H9 (cell line): ENCODE data around the gene DDT. TPM values are rescaled to one million over a fixed set of nuclear protein-coding genes. Genes with fewer than 3 reads are reported as not detected.

ENCODE experiments used
- DNase-seq: peaks from one replicate; pipeline ENCODE4 v3.0.0-alpha.2; 2017
- H2AFZ ChIP-seq: one replicate; pipeline ENCODE4 v1.6.1; 2013; ENCODE audit warnings: mild to moderate bottlenecking, low read length, control low read depth, moderate library complexity
- H2AK5ac ChIP-seq: 2 replicates; pipeline ENCODE4 v1.6.1; 2013; ENCODE audit warnings: low read length, control low read depth, mixed read lengths; ENCODE audit not compliant: insufficient read length
- H2BK120ac ChIP-seq: one replicate; pipeline ENCODE4 v1.6.1; 2013; ENCODE audit warnings: low read depth, mild to moderate bottlenecking, low read length, control low read depth, inconsistent platforms; ENCODE audit not compliant: poor library complexity, severe bottlenecking
- H2BK12ac ChIP-seq: 2 replicates; pipeline ENCODE4 v1.6.1; 2013; ENCODE audit warnings: low read length, control low read depth, mixed read lengths, low read depth; ENCODE audit not compliant: insufficient read length
- H2BK15ac ChIP-seq: 2 replicates; pipeline ENCODE4 v1.6.1; 2013; ENCODE audit warnings: low read depth, low read length, control low read depth
- H2BK20ac ChIP-seq: one replicate; pipeline ENCODE4 v1.6.1; 2013; ENCODE audit warnings: low read depth, mild to moderate bottlenecking, low read length, control low read depth, inconsistent platforms; ENCODE audit not compliant: poor library complexity, severe bottlenecking
- H2BK5ac ChIP-seq: 2 replicates; pipeline ENCODE4 v1.6.1; 2013; ENCODE audit warnings: low read length, control low read depth, mixed read lengths; ENCODE audit not compliant: insufficient read length
- H3K14ac ChIP-seq: 2 replicates; pipeline ENCODE4 v1.6.1; 2013; ENCODE audit warnings: low read length, control low read depth; ENCODE audit not compliant: insufficient read depth
- H3K18ac ChIP-seq: 2 replicates; pipeline ENCODE4 v1.6.1; 2013; ENCODE audit warnings: low read depth, mild to moderate bottlenecking, mixed read lengths, low read length, control low read depth; ENCODE audit not compliant: insufficient read length
- H3K23ac ChIP-seq: 2 replicates; pipeline ENCODE4 v1.6.1; 2013; ENCODE audit warnings: low read length, control low read depth, mixed read lengths, low read depth; ENCODE audit not compliant: insufficient read length
- H3K23me2 ChIP-seq: 2 replicates; pipeline ENCODE4 v1.6.1; 2013; ENCODE audit warnings: low read depth, mild to moderate bottlenecking, mixed read lengths, low read length, control low read depth; ENCODE audit not compliant: insufficient read length, poor library complexity, severe bottlenecking
- H3K27ac ChIP-seq: 2 replicates; pipeline ENCODE4 v1.5.1; 2013; ENCODE audit warnings: low read length, control low read depth, mixed read lengths, low read depth; ENCODE audit not compliant: insufficient read length
- H3K27me3 ChIP-seq: 2 replicates; pipeline ENCODE4 v1.6.1; 2013; ENCODE audit warnings: low read length, control low read depth, inconsistent platforms; ENCODE audit not compliant: insufficient read depth
- H3K4ac ChIP-seq: 2 replicates; pipeline ENCODE4 v1.6.1; 2013; ENCODE audit warnings: low read depth, mild to moderate bottlenecking, control low read depth, inconsistent platforms, low read length, moderate library complexity
- H3K4me1 ChIP-seq: 2 replicates; pipeline ENCODE4 v1.6.1; 2013; ENCODE audit warnings: low read length, control low read depth, inconsistent platforms; ENCODE audit not compliant: insufficient read depth
- H3K4me2 ChIP-seq: 2 replicates; pipeline ENCODE4 v1.6.1; 2013; ENCODE audit warnings: low read length, control low read depth, mixed read lengths; ENCODE audit not compliant: insufficient read length, insufficient read depth
- H3K56ac ChIP-seq: 2 replicates; pipeline ENCODE4 v1.6.1; 2013; ENCODE audit warnings: low read depth, mild to moderate bottlenecking, mixed read lengths, low read length, control low read depth; ENCODE audit not compliant: insufficient read length
- H3K79me1 ChIP-seq: 2 replicates; pipeline ENCODE4 v1.6.1; 2013; ENCODE audit warnings: low read depth, mild to moderate bottlenecking, moderate library complexity, low read length, control low read depth, inconsistent platforms; ENCODE audit not compliant: insufficient read depth, poor library complexity, severe bottlenecking
- H3K79me2 ChIP-seq: 2 replicates; pipeline ENCODE4 v1.6.1; 2013; ENCODE audit warnings: low read length, control low read depth, inconsistent platforms; ENCODE audit not compliant: insufficient read depth
- H3K9ac ChIP-seq: 2 replicates; pipeline ENCODE4 v1.6.1; 2013; ENCODE audit warnings: low read length, control low read depth, mixed read lengths; ENCODE audit not compliant: insufficient read length; ENCODE audit errors: extremely low read depth
- H3K9me3 ChIP-seq: one replicate; pipeline ENCODE4 v1.6.1; 2013; ENCODE audit warnings: low read depth, low read length, inconsistent platforms; ENCODE audit not compliant: control insufficient read depth
- H3T11ph ChIP-seq: one replicate; pipeline ENCODE4 v1.6.1; 2013; ENCODE audit warnings: mild to moderate bottlenecking, low read length, control low read depth, inconsistent platforms
- H4K20me1 ChIP-seq: one replicate; pipeline ENCODE4 v1.6.1; 2013; ENCODE audit not compliant: control insufficient read depth, insufficient read length, insufficient read depth
- H4K5ac ChIP-seq: 2 replicates; pipeline ENCODE4 v1.6.1; 2013; ENCODE audit warnings: low read depth, mild to moderate bottlenecking, mixed read lengths, low read length, control low read depth; ENCODE audit not compliant: insufficient read length
- H4K8ac ChIP-seq: replicated peaks from 2 replicates; pipeline ENCODE4 v1.6.1; 2013; ENCODE audit warnings: low read length, control low read depth, mixed read lengths, low read depth; ENCODE audit not compliant: insufficient read length
- H4K91ac ChIP-seq: 2 replicates; pipeline ENCODE4 v1.6.1; 2013; ENCODE audit warnings: low read depth, mild to moderate bottlenecking, moderate library complexity, mixed read lengths, low read length, control low read depth; ENCODE audit not compliant: insufficient read length
- H3K27ac Mint-ChIP-seq, 3 experiments: 2 replicates in 2 of 3; 3 replicates in 1 of 3; pipeline ENCODE4 v1.8.0; 2020 to 2021; ENCODE audit warnings: mixed read lengths in 3 of 3, mild to moderate bottlenecking in 1 of 3, moderate library complexity in 1 of 3
- H3K27me3 Mint-ChIP-seq: 2 replicates; pipeline ENCODE4 v1.8.0; 2021; ENCODE audit warnings: low read depth, mild to moderate bottlenecking, moderate library complexity, mixed read lengths
- H3K36me3 Mint-ChIP-seq, 3 experiments: 2 replicates in 2 of 3; 3 replicates in 1 of 3; pipeline ENCODE4 v1.8.0; 2020 to 2021; ENCODE audit warnings: low read depth in 3 of 3, mixed read lengths in 3 of 3; ENCODE audit not compliant: insufficient read depth in 1 of 3
- H3K4me1 Mint-ChIP-seq, 2 experiments: 2 replicates each; pipeline ENCODE4 v1.8.0; 2020; ENCODE audit warnings: mixed read lengths in 2 of 2
- H3K4me3 Mint-ChIP-seq, 2 experiments: 2 replicates in 1 of 2; 3 replicates in 1 of 2; pipeline ENCODE4 v1.8.0; 2020 to 2021; ENCODE audit warnings: mild to moderate bottlenecking in 2 of 2, mixed read lengths in 2 of 2, moderate library complexity in 1 of 2
- H3K9me3 Mint-ChIP-seq, 2 experiments: 2 replicates in 1 of 2; 3 replicates in 1 of 2; pipeline ENCODE4 v1.8.0; 2020; ENCODE audit warnings: mild to moderate bottlenecking in 2 of 2, mixed read lengths in 2 of 2, moderate library complexity in 1 of 2
- WGBS: extraction: QIAGEN DNeasy Blood & Tissue Kit; methylation state at CpG from one replicate; pipeline ENCODE4 v1.1.7; 2013; ENCODE audit warnings: missing lambda C conversion rate, low lambda C conversion rate, mixed read lengths; ENCODE audit not compliant: insufficient read length; ENCODE audit errors: extremely low coverage; 5-methylcytosine and 5-hydroxymethylcytosine counted together
- total RNA-seq: library from RNA; stranded (reverse); gene quantifications from 2 replicates; pipeline ENCODE4 v1.2.1, GENCODE V29; 2021
- TF ChIP-seq, protein P1 (sequence below): fragments of 200-600 bp; sonication (generic); conservative IDR thresholded peaks from 3 replicates; pipeline ENCODE4 v1.8.0; 2021; ENCODE audit warnings: antibody characterized with exemption, mild to moderate bottlenecking

The DDT gene
- total RNA-seq, 1 experiment from 2014 or later = 185 TPM

DNA sequence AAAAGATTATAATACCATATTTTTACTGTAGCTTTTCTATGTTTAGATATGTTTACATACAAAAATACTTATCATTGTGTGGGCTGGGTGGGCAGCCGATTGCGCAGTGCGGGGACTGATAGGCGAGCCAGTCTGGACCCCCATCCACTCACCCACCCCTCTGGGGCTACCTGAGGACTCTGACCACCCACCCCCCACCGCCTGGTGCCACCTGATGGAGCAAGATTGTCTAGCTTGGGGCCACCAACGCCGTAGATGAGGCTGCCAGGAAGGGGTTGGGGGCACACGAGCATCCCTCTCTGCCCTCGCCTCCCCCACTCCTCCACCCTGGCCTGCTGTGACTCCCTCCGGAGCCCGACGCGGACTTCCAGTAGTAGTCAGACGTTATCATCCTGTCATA is 47.7 kb downstream of the DDT start:
- Histone ChIP-seq H3K18ac (no peak overlapping the region), H3K9ac (no peak overlapping the region), H2BK20ac (no peak overlapping the region), H3K79me2 (no peaks in the 10 kb centered on the region), H2AK5ac (no peak overlapping the region), H3K27me3 (no peaks in the 10 kb centered on the region), H3K56ac (no peak overlapping the region), H2BK120ac (no peak overlapping the region), H3K4me2 (no peak overlapping the region), H3K9me3 (no peaks in the 10 kb centered on the region), H2BK12ac (no peak overlapping the region), H2BK15ac (no peak overlapping the region), H4K8ac (no peak overlapping the region), H3K23me2 (no peaks in the 10 kb centered on the region), H3K14ac (no peak overlapping the region), H4K20me1 (no peaks in the 10 kb centered on the region), H3K79me1 (no peaks in the 10 kb centered on the region), H2AFZ (no peak overlapping the region), H3K4ac (no peak overlapping the region), H3K27ac (no peak overlapping the region), H4K5ac (no peak overlapping the region), H4K91ac (no peak overlapping the region), H3K23ac (no peak overlapping the region), H3K4me1 (no peaks in the 10 kb centered on the region), H3T11ph (no peak overlapping the region), H2BK5ac (no peak overlapping the region)
- Mint-ChIP-seq H3K9me3 (peaks cover 10 to 12% of the 10 kb centered on the region in 2 experiments), H3K27ac (no peak overlapping the region), H3K36me3 (peaks cover 70 to 81% (median 72%) of the 10 kb centered on the region in 3 experiments), H3K27me3 (no peaks in the 10 kb centered on the region), H3K4me1 (peaks cover 0 to 3% of the 10 kb centered on the region in 2 experiments; a peak in 1 of 4 replicates), H3K4me3 (no peak overlapping the region)
- DNase-seq = peak; percentile 16
- TF ChIP-seq, protein P1, sequence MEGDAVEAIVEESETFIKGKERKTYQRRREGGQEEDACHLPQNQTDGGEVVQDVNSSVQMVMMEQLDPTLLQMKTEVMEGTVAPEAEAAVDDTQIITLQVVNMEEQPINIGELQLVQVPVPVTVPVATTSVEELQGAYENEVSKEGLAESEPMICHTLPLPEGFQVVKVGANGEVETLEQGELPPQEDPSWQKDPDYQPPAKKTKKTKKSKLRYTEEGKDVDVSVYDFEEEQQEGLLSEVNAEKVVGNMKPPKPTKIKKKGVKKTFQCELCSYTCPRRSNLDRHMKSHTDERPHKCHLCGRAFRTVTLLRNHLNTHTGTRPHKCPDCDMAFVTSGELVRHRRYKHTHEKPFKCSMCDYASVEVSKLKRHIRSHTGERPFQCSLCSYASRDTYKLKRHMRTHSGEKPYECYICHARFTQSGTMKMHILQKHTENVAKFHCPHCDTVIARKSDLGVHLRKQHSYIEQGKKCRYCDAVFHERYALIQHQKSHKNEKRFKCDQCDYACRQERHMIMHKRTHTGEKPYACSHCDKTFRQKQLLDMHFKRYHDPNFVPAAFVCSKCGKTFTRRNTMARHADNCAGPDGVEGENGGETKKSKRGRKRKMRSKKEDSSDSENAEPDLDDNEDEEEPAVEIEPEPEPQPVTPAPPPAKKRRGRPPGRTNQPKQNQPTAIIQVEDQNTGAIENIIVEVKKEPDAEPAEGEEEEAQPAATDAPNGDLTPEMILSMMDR = no peak
- WGBS = no CpG with 5 or more reads among the region's 14 CpGs
